H9 (cell line): ENCODE results near the gene ADARB2. TPM values are rescaled to one million over a fixed set of nuclear protein-coding genes. Genes with fewer than 3 reads are reported as not detected.

Source experiments
- DNase-seq: peaks from one replicate; pipeline ENCODE4 v3.0.0-alpha.2; 2017
- H2AFZ ChIP-seq: one replicate; pipeline ENCODE4 v1.6.1; 2013; ENCODE audit warnings: mild to moderate bottlenecking, low read length, control low read depth, moderate library complexity
- H2AK5ac ChIP-seq: 2 replicates; pipeline ENCODE4 v1.6.1; 2013; ENCODE audit warnings: low read length, control low read depth, mixed read lengths; ENCODE audit not compliant: insufficient read length
- H2BK120ac ChIP-seq: one replicate; pipeline ENCODE4 v1.6.1; 2013; ENCODE audit warnings: low read depth, mild to moderate bottlenecking, low read length, control low read depth, inconsistent platforms; ENCODE audit not compliant: poor library complexity, severe bottlenecking
- H2BK12ac ChIP-seq: 2 replicates; pipeline ENCODE4 v1.6.1; 2013; ENCODE audit warnings: low read length, control low read depth, mixed read lengths, low read depth; ENCODE audit not compliant: insufficient read length
- H2BK15ac ChIP-seq: 2 replicates; pipeline ENCODE4 v1.6.1; 2013; ENCODE audit warnings: low read depth, low read length, control low read depth
- H2BK20ac ChIP-seq: one replicate; pipeline ENCODE4 v1.6.1; 2013; ENCODE audit warnings: low read depth, mild to moderate bottlenecking, low read length, control low read depth, inconsistent platforms; ENCODE audit not compliant: poor library complexity, severe bottlenecking
- H2BK5ac ChIP-seq: 2 replicates; pipeline ENCODE4 v1.6.1; 2013; ENCODE audit warnings: low read length, control low read depth, mixed read lengths; ENCODE audit not compliant: insufficient read length
- H3K14ac ChIP-seq: 2 replicates; pipeline ENCODE4 v1.6.1; 2013; ENCODE audit warnings: low read length, control low read depth; ENCODE audit not compliant: insufficient read depth
- H3K18ac ChIP-seq: 2 replicates; pipeline ENCODE4 v1.6.1; 2013; ENCODE audit warnings: low read depth, mild to moderate bottlenecking, mixed read lengths, low read length, control low read depth; ENCODE audit not compliant: insufficient read length
- H3K23ac ChIP-seq: 2 replicates; pipeline ENCODE4 v1.6.1; 2013; ENCODE audit warnings: low read length, control low read depth, mixed read lengths, low read depth; ENCODE audit not compliant: insufficient read length
- H3K23me2 ChIP-seq: 2 replicates; pipeline ENCODE4 v1.6.1; 2013; ENCODE audit warnings: low read depth, mild to moderate bottlenecking, mixed read lengths, low read length, control low read depth; ENCODE audit not compliant: insufficient read length, poor library complexity, severe bottlenecking
- H3K27ac ChIP-seq: 2 replicates; pipeline ENCODE4 v1.5.1; 2013; ENCODE audit warnings: low read length, control low read depth, mixed read lengths, low read depth; ENCODE audit not compliant: insufficient read length
- H3K27me3 ChIP-seq: 2 replicates; pipeline ENCODE4 v1.6.1; 2013; ENCODE audit warnings: low read length, control low read depth, inconsistent platforms; ENCODE audit not compliant: insufficient read depth
- H3K4ac ChIP-seq: 2 replicates; pipeline ENCODE4 v1.6.1; 2013; ENCODE audit warnings: low read depth, mild to moderate bottlenecking, control low read depth, inconsistent platforms, low read length, moderate library complexity
- H3K4me1 ChIP-seq: 2 replicates; pipeline ENCODE4 v1.6.1; 2013; ENCODE audit warnings: low read length, control low read depth, inconsistent platforms; ENCODE audit not compliant: insufficient read depth
- H3K4me2 ChIP-seq: 2 replicates; pipeline ENCODE4 v1.6.1; 2013; ENCODE audit warnings: low read length, control low read depth, mixed read lengths; ENCODE audit not compliant: insufficient read length, insufficient read depth
- H3K56ac ChIP-seq: 2 replicates; pipeline ENCODE4 v1.6.1; 2013; ENCODE audit warnings: low read depth, mild to moderate bottlenecking, mixed read lengths, low read length, control low read depth; ENCODE audit not compliant: insufficient read length
- H3K79me1 ChIP-seq: 2 replicates; pipeline ENCODE4 v1.6.1; 2013; ENCODE audit warnings: low read depth, mild to moderate bottlenecking, moderate library complexity, low read length, control low read depth, inconsistent platforms; ENCODE audit not compliant: insufficient read depth, poor library complexity, severe bottlenecking
- H3K79me2 ChIP-seq: 2 replicates; pipeline ENCODE4 v1.6.1; 2013; ENCODE audit warnings: low read length, control low read depth, inconsistent platforms; ENCODE audit not compliant: insufficient read depth
- H3K9ac ChIP-seq: 2 replicates; pipeline ENCODE4 v1.6.1; 2013; ENCODE audit warnings: low read length, control low read depth, mixed read lengths; ENCODE audit not compliant: insufficient read length; ENCODE audit errors: extremely low read depth
- H3K9me3 ChIP-seq: one replicate; pipeline ENCODE4 v1.6.1; 2013; ENCODE audit warnings: low read depth, low read length, inconsistent platforms; ENCODE audit not compliant: control insufficient read depth
- H3T11ph ChIP-seq: one replicate; pipeline ENCODE4 v1.6.1; 2013; ENCODE audit warnings: mild to moderate bottlenecking, low read length, control low read depth, inconsistent platforms
- H4K20me1 ChIP-seq: one replicate; pipeline ENCODE4 v1.6.1; 2013; ENCODE audit not compliant: control insufficient read depth, insufficient read length, insufficient read depth
- H4K5ac ChIP-seq: 2 replicates; pipeline ENCODE4 v1.6.1; 2013; ENCODE audit warnings: low read depth, mild to moderate bottlenecking, mixed read lengths, low read length, control low read depth; ENCODE audit not compliant: insufficient read length
- H4K8ac ChIP-seq: replicated peaks from 2 replicates; pipeline ENCODE4 v1.6.1; 2013; ENCODE audit warnings: low read length, control low read depth, mixed read lengths, low read depth; ENCODE audit not compliant: insufficient read length
- H4K91ac ChIP-seq: 2 replicates; pipeline ENCODE4 v1.6.1; 2013; ENCODE audit warnings: low read depth, mild to moderate bottlenecking, moderate library complexity, mixed read lengths, low read length, control low read depth; ENCODE audit not compliant: insufficient read length
- H3K27ac Mint-ChIP-seq, 3 experiments: 2 replicates in 2 of 3; 3 replicates in 1 of 3; pipeline ENCODE4 v1.8.0; 2020 to 2021; ENCODE audit warnings: mixed read lengths in 3 of 3, mild to moderate bottlenecking in 1 of 3, moderate library complexity in 1 of 3
- H3K27me3 Mint-ChIP-seq: 2 replicates; pipeline ENCODE4 v1.8.0; 2021; ENCODE audit warnings: low read depth, mild to moderate bottlenecking, moderate library complexity, mixed read lengths
- H3K36me3 Mint-ChIP-seq, 3 experiments: 2 replicates in 2 of 3; 3 replicates in 1 of 3; pipeline ENCODE4 v1.8.0; 2020 to 2021; ENCODE audit warnings: low read depth in 3 of 3, mixed read lengths in 3 of 3; ENCODE audit not compliant: insufficient read depth in 1 of 3
- H3K4me1 Mint-ChIP-seq, 2 experiments: 2 replicates each; pipeline ENCODE4 v1.8.0; 2020; ENCODE audit warnings: mixed read lengths in 2 of 2
- H3K4me3 Mint-ChIP-seq, 2 experiments: 2 replicates in 1 of 2; 3 replicates in 1 of 2; pipeline ENCODE4 v1.8.0; 2020 to 2021; ENCODE audit warnings: mild to moderate bottlenecking in 2 of 2, mixed read lengths in 2 of 2, moderate library complexity in 1 of 2
- H3K9me3 Mint-ChIP-seq, 2 experiments: 2 replicates in 1 of 2; 3 replicates in 1 of 2; pipeline ENCODE4 v1.8.0; 2020; ENCODE audit warnings: mild to moderate bottlenecking in 2 of 2, mixed read lengths in 2 of 2, moderate library complexity in 1 of 2
- WGBS: extraction: QIAGEN DNeasy Blood & Tissue Kit; methylation state at CpG from one replicate; pipeline ENCODE4 v1.1.7; 2013; ENCODE audit warnings: missing lambda C conversion rate, low lambda C conversion rate, mixed read lengths; ENCODE audit not compliant: insufficient read length; ENCODE audit errors: extremely low coverage; 5-methylcytosine and 5-hydroxymethylcytosine counted together
- total RNA-seq: library from RNA; stranded (reverse); gene quantifications from 2 replicates; pipeline ENCODE4 v1.2.1, GENCODE V29; 2021
- TF ChIP-seq, protein P1 (sequence below): fragments of 200-600 bp; sonication (generic); conservative IDR thresholded peaks from 3 replicates; pipeline ENCODE4 v1.8.0; 2021; ENCODE audit warnings: antibody characterized with exemption, mild to moderate bottlenecking

The ADARB2 gene
- total RNA-seq, 1 experiment from 2014 or later: 0.87 TPM

DNA sequence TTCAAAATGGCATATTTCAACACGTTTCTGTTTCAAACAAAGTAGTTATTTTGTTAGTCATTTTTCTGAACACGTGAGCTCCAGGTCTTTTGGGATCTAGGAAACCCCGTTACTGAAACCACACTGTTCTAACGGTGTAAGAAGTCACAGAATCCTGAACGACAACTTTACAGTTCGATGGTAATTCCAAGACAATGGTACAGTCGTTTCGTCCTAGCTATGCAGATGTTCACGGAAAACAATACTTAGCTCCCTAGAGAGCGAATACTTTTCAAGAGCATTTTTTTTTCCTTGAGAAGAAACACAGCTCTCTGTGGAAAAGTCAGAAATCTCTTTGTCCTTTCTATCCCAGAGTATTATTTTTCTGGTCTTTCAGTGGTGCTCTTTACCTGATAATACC lies 254.1 kb downstream of the ADARB2 start:
- H3K27me3 ChIP-seq: no peaks in the 10 kb centered on the region
- peaks cover 0 to 13% (median 4%) of the 10 kb centered on the region in 3 experiments; a peak in 5 of 7 replicates for H3K36me3 Mint-ChIP-seq

More for the DNA sequence above, 254.1 kb downstream of the ADARB2 start:
- Histone ChIP-seq H2BK20ac (no peak overlapping the region), H3K79me2 (no peaks in the 10 kb centered on the region), H3K23ac (no peak overlapping the region), H2BK120ac (no peak overlapping the region), H3K4me1 (peaks cover 3% of the 10 kb centered on the region; the same call in 1 of the 2 replicates), H2AFZ (no peak overlapping the region), H2BK15ac (no peak overlapping the region), H2BK12ac (no peak overlapping the region), H4K91ac (no peak overlapping the region), H4K20me1 (no peaks in the 10 kb centered on the region), H3K4me2 (no peak overlapping the region), H4K8ac (no peak overlapping the region), H3K9me3 (no peaks in the 10 kb centered on the region), H3K27ac (no peak overlapping the region), H3K9ac (no peak overlapping the region), H3K4ac (no peak overlapping the region), H3K18ac (no peak overlapping the region), H2BK5ac (no peak overlapping the region), H2AK5ac (no peak overlapping the region), H3K14ac (no peak overlapping the region), H3K23me2 (no peaks in the 10 kb centered on the region), H4K5ac (no peak overlapping the region), H3K79me1 (no peaks in the 10 kb centered on the region), H3T11ph (no peak overlapping the region), H3K56ac (no peak overlapping the region)
- no peak for DNase-seq
- H3K9me3 Mint-ChIP-seq: peaks cover 11 to 13% of the 10 kb centered on the region in 2 experiments; a peak in 4 of 5 replicates
- no peak overlapping the region for H3K27ac Mint-ChIP-seq
- TF ChIP-seq, protein P1, sequence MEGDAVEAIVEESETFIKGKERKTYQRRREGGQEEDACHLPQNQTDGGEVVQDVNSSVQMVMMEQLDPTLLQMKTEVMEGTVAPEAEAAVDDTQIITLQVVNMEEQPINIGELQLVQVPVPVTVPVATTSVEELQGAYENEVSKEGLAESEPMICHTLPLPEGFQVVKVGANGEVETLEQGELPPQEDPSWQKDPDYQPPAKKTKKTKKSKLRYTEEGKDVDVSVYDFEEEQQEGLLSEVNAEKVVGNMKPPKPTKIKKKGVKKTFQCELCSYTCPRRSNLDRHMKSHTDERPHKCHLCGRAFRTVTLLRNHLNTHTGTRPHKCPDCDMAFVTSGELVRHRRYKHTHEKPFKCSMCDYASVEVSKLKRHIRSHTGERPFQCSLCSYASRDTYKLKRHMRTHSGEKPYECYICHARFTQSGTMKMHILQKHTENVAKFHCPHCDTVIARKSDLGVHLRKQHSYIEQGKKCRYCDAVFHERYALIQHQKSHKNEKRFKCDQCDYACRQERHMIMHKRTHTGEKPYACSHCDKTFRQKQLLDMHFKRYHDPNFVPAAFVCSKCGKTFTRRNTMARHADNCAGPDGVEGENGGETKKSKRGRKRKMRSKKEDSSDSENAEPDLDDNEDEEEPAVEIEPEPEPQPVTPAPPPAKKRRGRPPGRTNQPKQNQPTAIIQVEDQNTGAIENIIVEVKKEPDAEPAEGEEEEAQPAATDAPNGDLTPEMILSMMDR: no peak
- no CpG with 5 or more reads among the region's 10 CpGs for WGBS
- no peak overlapping the region for H3K4me3 Mint-ChIP-seq
- H3K4me1 Mint-ChIP-seq: peaks cover 18 to 30% of the 10 kb centered on the region in 2 experiments
- peaks cover 19% of the 10 kb centered on the region for H3K27me3 Mint-ChIP-seq
